ENCODE data around the gene SOD1.

- TF ChIP-seq CTCF (IDR thresholded peaks at IDR 0.05) = no peak
- TF ChIP-seq EZH2 (IDR thresholded peaks at IDR 0.05; ENCODE audit: borderline replicate concordance, insufficient read depth, low read depth, low read length, poor library complexity, severe bottlenecking) = no peak
Observed at GRCh38 chr21:31650930-31651329, 8.6 kb upstream of the SOD1 start.
